CD1c-positive myeloid dendritic cell (primary cell): ENCODE data around the gene ARID5B.

Source experiments
- DNase-seq: peaks from one replicate; pipeline ENCODE4 v3.0.0-alpha.2; 2016; ENCODE audit errors: extremely low spot score

Gene ARID5B

GRCh38 chr10:61905837-61906561, 4.5 kb downstream of the ARID5B start:
- no peak for DNase-seq

DNA sequence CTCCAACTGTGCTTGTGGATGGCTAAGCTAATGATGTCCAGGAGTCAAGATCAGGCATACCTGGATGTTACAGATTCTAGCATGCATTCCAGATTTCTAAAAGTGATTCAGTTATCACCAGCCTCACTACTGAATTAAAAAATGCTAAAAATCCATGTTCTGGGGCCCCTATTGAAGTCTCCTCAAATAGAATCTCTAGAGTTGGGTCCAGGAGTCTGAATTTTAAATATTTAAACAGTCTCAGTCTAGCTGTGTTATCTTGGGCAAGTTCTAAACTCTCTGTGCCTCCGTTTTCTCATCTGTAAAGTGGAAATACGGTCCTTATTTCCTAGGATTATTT, 5.0 kb downstream of the ARID5B start:
- DNase-seq, result no peak

DNA sequence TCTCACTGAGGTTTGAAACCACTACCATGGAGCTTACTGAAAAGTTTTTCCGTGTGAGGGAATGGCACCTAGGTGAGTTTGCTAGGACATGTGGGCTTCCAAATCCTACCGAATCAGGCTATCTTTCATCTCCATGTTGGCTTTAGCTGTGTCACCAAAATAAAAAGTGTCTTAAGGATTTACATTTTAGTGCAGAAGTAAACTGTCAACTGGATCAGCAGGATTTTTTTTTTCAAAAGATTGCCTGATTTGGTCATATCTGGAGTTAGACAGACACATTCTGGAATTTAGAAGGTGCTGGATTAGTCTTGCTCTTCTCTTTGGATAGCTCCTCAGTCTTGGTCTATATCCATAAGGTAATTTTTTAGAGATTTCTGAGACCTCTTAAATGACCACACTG, 5.5 kb downstream of the ARID5B start:
- no peak for DNase-seq

DNA sequence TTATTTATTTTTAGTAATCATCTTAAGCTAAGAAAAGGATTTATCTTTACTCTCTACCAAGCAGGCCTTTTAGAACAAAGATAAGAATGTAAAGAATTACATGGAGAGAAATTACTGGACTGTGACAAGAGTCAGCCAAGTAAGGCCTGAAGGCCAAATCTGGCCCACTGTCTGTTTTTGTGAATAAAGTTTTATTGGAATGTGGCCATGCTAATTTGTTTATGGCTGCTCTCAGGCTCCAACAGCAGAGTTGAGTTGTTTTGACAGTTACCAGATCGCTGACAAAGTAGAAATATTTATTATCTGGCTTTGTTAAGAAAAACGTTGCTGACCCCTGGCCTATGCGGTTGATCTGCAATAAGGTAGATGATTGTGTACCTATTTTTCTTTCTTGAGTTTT, 6.1 kb downstream of the ARID5B start:
- no peak for DNase-seq

- no peak for DNase-seq
Observed at GRCh38 chr10:61910226-61910805, 8.8 kb downstream of the ARID5B start.

- DNase-seq, result no peak
Observed at GRCh38 chr10:61910894-61911293, 9.4 kb downstream of the ARID5B start.

GRCh38 chr10:61911425-61911824, 9.9 kb downstream of the ARID5B start:
- DNase-seq, result no peak

DNA sequence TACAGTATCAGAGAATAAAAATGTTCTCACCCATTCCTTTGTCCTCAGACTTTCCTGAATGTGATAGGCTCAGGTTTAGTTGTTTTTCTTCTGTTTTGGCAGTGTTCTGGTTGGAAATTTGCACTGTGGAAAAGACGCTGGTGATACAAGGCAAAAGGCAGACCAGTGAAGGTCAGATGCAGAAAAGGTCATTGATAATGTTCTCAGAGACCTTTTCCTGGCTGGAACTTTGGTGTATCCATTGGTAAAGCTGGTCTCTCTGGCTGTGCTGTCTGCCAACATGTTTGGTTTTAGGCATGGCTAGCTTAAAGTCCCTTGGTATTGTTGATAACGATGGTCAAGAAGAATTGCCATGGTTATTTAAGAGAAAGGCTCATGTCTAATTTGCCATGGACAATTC, 11.5 kb downstream of the ARID5B start:
- no peak for DNase-seq

DNA sequence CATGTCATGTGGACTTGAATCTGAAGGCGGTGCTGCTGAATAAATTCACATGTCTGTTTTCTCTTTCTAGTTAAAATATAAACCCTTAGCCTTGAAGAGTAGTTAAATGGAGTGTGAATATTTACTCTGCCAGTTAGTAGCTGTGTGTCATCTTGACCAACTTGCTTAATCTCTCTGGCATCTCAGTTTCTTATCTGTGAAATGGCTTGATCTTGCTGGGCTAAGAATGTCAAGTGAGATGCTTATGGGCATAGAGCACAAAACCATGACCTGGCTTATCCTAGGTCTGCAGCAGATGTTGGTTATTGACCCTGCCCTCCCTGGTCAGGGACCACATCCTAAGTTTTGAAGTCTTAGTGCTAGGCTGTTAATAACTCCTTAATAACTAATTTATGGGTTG, 16.6 kb downstream of the ARID5B start:
- DNase-seq, result no peak

- no peak for DNase-seq
Observed at GRCh38 chr10:61918989-61919388, 17.5 kb downstream of the ARID5B start.

GRCh38 chr10:61919646-61920215, 18.2 kb downstream of the ARID5B start:
- DNase-seq, result no peak

DNA sequence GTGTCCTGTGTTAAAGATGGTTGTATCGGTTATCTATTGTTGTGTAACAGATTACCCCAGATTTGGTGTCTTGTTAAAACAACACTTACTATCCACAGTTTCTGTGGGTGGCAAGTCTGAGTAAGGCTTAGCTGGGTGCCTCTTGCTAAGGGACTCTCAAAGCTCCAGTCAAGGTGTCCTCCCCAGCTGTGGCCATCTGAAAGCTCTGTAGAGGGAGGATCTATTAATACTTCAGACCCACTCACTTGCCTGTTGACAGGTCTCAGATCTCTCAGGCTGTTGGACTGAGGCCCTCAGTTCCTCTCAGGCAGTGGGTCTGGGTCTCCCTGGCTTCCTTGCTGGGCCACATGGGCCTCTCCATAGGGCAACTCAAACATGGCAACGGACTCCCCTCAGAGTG, 19.6 kb downstream of the ARID5B start:
- DNase-seq, result no peak

DNA sequence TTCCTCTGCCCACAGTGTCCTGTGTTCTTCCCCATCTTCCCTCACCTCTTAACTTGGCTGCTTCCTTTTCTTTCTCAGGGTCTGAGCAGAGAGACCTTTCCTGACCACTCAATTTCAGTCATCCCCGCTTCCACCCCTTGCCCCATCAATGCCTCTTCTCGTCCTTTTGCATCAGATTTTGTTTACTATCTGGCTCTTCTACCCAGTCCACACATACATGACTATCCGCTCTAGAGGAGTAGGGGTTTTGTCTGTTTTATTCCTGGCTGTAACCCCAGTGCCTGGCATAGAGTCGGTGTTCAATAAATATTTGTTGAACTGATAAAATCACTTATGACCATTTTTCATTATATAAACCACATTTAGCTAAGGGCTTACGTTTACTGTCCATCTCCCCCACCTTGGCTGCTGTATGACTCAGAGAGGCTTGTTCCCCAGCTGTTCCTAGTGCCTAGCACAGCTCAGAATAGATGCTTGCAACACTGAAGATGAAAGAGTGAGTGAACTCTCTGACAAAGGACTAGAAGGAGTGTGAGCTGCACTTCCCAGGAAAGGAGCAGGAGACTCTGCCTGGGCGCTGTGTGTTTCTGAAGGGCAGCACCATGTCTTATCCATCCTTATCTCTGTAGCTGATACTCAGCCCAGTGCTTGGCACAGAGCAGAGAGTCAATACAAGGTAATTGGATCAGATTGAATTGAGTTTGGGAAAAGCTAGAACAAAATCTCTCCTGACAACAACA, 21.9 kb downstream of the ARID5B start:
- DNase-seq, result no peak

GRCh38 chr10:61923950-61924274, 22.4 kb downstream of the ARID5B start:
- no peak for DNase-seq

- no peak for DNase-seq
Observed at GRCh38 chr10:61929555-61929954, 28.1 kb downstream of the ARID5B start.

- DNase-seq, result no peak
Observed at GRCh38 chr10:61931620-61932332, 30.3 kb downstream of the ARID5B start.

GRCh38 chr10:61933859-61934555, 32.5 kb downstream of the ARID5B start:
- no peak for DNase-seq

DNA sequence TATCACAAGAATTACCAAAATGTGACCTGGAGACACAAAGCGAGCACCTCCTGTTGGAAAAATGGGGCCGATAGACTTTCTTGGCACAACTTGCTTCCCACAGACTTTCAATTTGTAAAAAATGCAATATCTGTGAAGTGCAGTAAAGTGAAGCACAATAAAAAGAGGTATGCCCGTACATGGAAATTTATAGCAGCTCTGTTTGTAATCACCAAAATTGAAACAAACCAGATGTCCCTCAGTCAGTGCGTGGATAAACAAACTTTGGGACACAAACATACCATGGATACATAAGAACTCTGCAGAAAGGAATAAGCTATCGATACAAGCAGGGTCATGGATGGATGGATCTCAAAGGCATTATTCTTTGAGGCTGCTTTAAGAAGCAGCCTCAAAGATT, 33.6 kb downstream of the ARID5B start:
- no peak for DNase-seq

DNA sequence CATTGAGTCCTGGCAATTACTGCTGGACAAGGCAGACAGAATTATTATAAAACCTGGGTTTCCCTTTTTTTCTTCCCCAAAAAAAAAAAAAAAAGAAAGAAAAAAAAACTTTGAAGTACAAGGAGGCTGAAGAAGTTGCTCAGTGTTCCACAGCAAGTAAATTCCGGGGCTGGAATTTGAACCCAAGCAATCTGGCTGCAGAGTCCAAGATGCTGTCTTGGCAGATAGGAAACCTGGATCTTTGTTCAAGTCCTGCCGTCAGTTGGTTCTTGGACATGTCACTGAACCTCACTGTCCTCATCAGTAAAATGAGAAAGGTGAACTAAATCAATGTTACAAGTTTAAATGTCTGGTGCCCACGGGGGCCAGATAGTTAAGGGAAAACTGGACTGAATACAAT, 35.3 kb downstream of the ARID5B start:
- DNase-seq, result no peak

- DNase-seq, result peak; percentile 24
Observed at GRCh38 chr10:61937631-61938351, 36.3 kb downstream of the ARID5B start.

DNA sequence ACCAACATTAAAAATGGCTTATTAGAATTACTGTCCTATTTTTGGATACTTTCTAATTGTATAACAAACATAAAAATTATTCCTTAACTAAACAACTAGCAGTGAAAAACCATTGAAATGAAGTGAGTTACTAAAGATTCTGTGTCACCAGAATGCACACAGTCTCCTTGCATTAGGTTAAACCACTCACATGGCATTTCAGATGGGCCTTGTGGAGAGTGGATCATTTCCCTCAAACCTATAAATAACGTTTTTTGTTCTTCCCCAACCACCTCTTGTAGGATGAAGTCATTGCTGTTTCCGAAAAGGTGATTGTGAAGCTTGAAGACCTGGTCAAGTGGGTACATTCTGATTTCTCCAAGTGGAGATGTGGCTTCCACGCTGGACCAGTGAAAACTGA, 38.4 kb downstream of the ARID5B start:
- no peak for DNase-seq
